Natural killer cell treated with Interleukin-12 subunit alpha and Interleukin-12 subunit beta and Interleukin-15 and Interleukin-18, amount 100 ng/mL, for 72 hours (primary cell): ENCODE results near the gene TRIM47. TPM values are rescaled to one million over a fixed set of nuclear protein-coding genes. Genes with fewer than 3 reads are reported as not detected.

Experiments
- ATAC-seq, 2 donors: fragments of 150-1000 bp; cut with Tn5 transposase in 1 of 2; sonication (Bioruptor Pico), chemical (Tn5 transposase) in 1 of 2; 2 replicates each; pipeline ENCODE4 v1.10.0; 2021
- DNase-seq: peaks from one replicate; pipeline ENCODE4 v3.0.0; 2022; ENCODE audit warnings: low spot score
- H3K27ac Mint-ChIP-seq, 2 donors: 1 replicate in 1 of 2; 2 replicates in 1 of 2; pipeline ENCODE4 v1.8.0; 2022; ENCODE audit warnings: mixed read lengths in 2 of 2, mild to moderate bottlenecking in 1 of 2, moderate library complexity in 1 of 2
- H3K27me3 Mint-ChIP-seq, 2 donors: 1 replicate in 1 of 2; 2 replicates in 1 of 2; pipeline ENCODE4 v1.8.0; 2022; ENCODE audit warnings: mixed read lengths in 2 of 2
- H3K36me3 Mint-ChIP-seq: one replicate; pipeline ENCODE4 v1.8.0; 2022; ENCODE audit warnings: mixed read lengths
- H3K4me1 Mint-ChIP-seq, 2 donors: 1 replicate in 1 of 2; 2 replicates in 1 of 2; pipeline ENCODE4 v1.8.0; 2022; ENCODE audit warnings: low read depth in 2 of 2, mixed read lengths in 2 of 2, mild to moderate bottlenecking in 1 of 2
- H3K4me3 Mint-ChIP-seq: one replicate; pipeline ENCODE4 v1.8.0; 2022; ENCODE audit warnings: mixed read lengths
- H3K9me3 Mint-ChIP-seq: 2 replicates; pipeline ENCODE4 v1.8.0; 2022; ENCODE audit warnings: mixed read lengths
- total RNA-seq, 2 donors: library from RNA; stranded (reverse); gene quantifications; one replicate each; pipeline ENCODE4 v1.2.3, GENCODE V29; 2022

Gene TRIM47, protein sequence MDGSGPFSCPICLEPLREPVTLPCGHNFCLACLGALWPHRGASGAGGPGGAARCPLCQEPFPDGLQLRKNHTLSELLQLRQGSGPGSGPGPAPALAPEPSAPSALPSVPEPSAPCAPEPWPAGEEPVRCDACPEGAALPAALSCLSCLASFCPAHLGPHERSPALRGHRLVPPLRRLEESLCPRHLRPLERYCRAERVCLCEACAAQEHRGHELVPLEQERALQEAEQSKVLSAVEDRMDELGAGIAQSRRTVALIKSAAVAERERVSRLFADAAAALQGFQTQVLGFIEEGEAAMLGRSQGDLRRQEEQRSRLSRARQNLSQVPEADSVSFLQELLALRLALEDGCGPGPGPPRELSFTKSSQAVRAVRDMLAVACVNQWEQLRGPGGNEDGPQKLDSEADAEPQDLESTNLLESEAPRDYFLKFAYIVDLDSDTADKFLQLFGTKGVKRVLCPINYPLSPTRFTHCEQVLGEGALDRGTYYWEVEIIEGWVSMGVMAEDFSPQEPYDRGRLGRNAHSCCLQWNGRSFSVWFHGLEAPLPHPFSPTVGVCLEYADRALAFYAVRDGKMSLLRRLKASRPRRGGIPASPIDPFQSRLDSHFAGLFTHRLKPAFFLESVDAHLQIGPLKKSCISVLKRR
- total RNA-seq, result 1 to 10 TPM; 1.6 to 2.1 TPM

DNA sequence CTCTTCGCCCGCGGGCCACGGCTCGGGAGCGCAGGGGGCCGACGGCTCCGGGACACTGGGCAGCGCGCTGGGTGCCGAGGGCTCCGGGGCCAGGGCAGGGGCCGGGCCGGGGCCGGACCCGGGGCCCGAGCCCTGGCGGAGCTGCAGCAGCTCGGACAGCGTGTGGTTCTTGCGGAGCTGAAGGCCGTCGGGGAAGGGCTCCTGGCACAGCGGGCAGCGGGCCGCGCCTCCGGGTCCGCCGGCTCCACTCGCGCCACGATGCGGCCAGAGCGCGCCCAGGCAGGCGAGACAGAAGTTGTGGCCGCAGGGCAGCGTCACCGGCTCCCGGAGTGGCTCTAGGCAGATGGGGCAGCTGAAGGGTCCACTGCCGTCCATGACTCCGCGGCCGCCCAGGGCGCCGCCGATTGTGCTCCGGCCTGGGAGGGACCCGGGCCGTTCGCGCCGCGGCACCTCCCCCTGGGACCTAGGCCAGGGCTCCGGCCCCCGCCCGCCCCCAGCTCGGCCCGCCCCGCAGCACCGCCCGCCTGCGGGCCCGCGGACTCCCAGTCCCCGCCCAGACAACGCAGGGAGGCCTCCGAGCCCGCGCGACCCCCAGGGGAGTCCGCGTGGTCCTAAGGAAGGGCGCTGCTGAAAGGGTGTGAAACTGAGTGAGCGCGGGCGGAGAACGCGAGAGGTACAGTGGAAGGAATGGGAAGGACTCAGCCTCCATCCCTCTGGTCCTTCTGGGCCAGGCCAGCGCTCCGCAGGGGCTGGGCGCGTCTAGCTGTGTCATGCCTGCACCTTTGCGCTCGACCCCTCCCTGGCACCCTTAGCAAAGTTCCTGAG, at the start of gene TRIM47:
Gene TRIM47 (minus strand): TSS at position 408 of the 825 bp plus-strand sequence. CDS start 33 bp downstream, at position 375.
- DNase-seq (no peak), ATAC-seq (peak; percentile 40 to 56)
- Mint-ChIP-seq H3K27ac (no peak within 1 kb of the TSS), H3K27me3 (peaks cover 5 to 14% of the 10 kb centered on the region in 2 donors), H3K4me3 (peak within 1 kb of the TSS; percentile 48), H3K4me1 (peaks cover 16 to 17% of the 10 kb centered on the region in 2 donors), H3K9me3 (no peaks in the 10 kb centered on the region), H3K36me3 (no peaks in the 10 kb centered on the region)

- no peak for DNase-seq
- Mint-ChIP-seq H3K9me3 (no peaks in the 10 kb centered on the region), H3K27me3 (no peaks in the 10 kb centered on the region), H3K36me3 (no peaks in the 10 kb centered on the region), H3K4me3 (no peak overlapping the region), H3K4me1 (no peaks in the 10 kb centered on the region), H3K27ac (no peak overlapping the region)
- ATAC-seq, result peak in 1 of 2 donors; percentile 12
Measured at GRCh38 chr17:75927286-75927922, 49.0 kb upstream of the TRIM47 start.

- Mint-ChIP-seq H3K36me3 (no peaks in the 10 kb centered on the region), H3K4me1 (no peaks in the 10 kb centered on the region), H3K27ac (no peak overlapping the region), H3K9me3 (no peaks in the 10 kb centered on the region), H3K4me3 (no peak overlapping the region), H3K27me3 (no peaks in the 10 kb centered on the region)
- ATAC-seq (no peak), DNase-seq (no peak)
Measured at GRCh38 chr17:75926456-75926855, 48.1 kb upstream of the TRIM47 start.

DNA sequence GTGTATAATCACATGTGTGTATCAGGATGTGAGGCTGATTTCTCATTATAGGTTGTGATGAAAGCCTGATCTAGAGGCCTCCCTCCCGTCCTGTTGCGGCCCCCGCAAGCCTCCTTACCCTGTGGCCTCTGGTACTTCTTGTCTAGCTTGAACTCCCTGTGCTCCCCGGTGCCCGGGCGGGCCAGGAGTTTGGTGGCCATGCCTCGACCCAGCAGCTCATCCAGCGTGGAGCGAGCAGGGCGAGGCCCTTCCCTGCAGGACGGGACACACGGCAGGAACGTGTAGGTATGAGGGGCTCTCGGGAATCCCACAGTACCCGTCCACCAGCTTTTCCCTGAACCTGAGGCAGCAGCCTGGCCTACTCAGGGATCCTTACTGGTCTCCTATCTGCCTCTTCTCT, 47.5 kb upstream of the TRIM47 start:
- Mint-ChIP-seq H3K4me1 (no peaks in the 10 kb centered on the region), H3K4me3 (no peak overlapping the region), H3K36me3 (no peaks in the 10 kb centered on the region), H3K27me3 (no peaks in the 10 kb centered on the region), H3K27ac (no peak overlapping the region), H3K9me3 (no peaks in the 10 kb centered on the region)
- ATAC-seq (no peak), DNase-seq (no peak)

GRCh38 chr17:75925103-75925502, 46.7 kb upstream of the TRIM47 start:
- Mint-ChIP-seq H3K27ac (no peak overlapping the region), H3K9me3 (no peaks in the 10 kb centered on the region), H3K4me1 (no peaks in the 10 kb centered on the region), H3K4me3 (no peak overlapping the region), H3K27me3 (no peaks in the 10 kb centered on the region), H3K36me3 (no peaks in the 10 kb centered on the region)
- DNase-seq (no peak), ATAC-seq (no peak)

GRCh38 chr17:75922963-75923874, 44.8 kb upstream of the TRIM47 start:
- Mint-ChIP-seq H3K36me3 (no peaks in the 10 kb centered on the region), H3K27me3 (no peaks in the 10 kb centered on the region)
- DNase-seq, result no peak

GRCh38 chr17:75922173-75922961, 44.0 kb upstream of the TRIM47 start:
- Mint-ChIP-seq H3K27ac (no peak overlapping the region), H3K4me1 (no peaks in the 10 kb centered on the region), H3K36me3 (no peaks in the 10 kb centered on the region), H3K9me3 (no peaks in the 10 kb centered on the region), H3K4me3 (no peak overlapping the region), H3K27me3 (no peaks in the 10 kb centered on the region)
- DNase-seq, result no peak
- no peak for ATAC-seq

More at GRCh38 chr17:75922963-75923874, 44.8 kb upstream of the TRIM47 start:
- no peak for ATAC-seq
- Mint-ChIP-seq H3K4me3 (no peak overlapping the region), H3K9me3 (no peaks in the 10 kb centered on the region), H3K27ac (no peak overlapping the region), H3K4me1 (no peaks in the 10 kb centered on the region)

DNA sequence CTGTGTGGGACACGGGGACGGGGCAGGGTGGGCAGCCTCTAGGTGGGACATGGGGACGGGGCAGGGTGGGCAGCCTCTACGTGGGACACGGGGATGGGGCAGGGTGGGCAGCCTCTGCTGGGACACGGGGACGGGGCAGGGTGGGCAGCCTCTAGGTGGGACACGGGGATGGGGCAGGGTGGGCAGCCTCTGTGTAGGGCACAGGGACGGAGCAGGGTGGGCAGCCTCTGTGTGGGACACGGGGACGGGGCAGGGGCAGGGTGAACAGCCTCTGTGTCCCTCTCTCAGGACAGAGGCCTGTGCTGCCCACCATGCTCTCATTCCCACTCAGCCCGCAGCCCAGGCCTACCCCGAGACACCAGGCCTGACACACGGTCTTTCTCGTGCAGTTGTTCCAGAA, 43.2 kb upstream of the TRIM47 start:
- Mint-ChIP-seq H3K27ac (no peak overlapping the region), H3K4me1 (peaks cover 0 to 2% of the 10 kb centered on the region in 2 donors), H3K36me3 (no peaks in the 10 kb centered on the region), H3K9me3 (no peaks in the 10 kb centered on the region), H3K4me3 (no peak overlapping the region), H3K27me3 (no peaks in the 10 kb centered on the region)
- DNase-seq (no peak), ATAC-seq (no peak)

DNA sequence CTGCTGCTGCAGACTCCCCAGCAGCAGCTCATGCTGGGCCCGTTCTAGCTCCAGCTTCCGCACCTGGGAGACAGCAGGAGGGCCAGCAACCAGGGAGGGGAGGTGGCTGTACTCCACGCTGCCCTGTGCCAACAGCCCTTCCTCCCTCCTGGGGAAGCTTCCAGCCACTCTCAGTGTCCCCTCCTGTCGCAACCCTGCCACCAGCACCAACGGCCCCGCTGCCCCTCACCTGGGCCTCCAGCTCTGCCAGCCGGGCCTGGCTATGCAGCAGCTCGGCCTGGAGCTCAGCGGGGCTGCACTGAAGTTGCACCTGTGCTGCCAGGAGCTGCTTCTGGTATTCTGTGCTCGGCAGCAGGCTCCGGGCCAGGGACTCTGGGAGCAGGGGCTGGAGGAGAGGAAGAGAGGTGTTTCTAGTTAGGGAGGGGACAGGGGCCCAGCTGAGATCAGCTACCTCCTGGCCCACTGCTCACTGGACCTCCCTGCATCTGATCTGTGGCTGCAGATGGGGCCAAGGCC, 41.7 kb upstream of the TRIM47 start:
- Mint-ChIP-seq H3K27ac (no peak overlapping the region), H3K27me3 (no peaks in the 10 kb centered on the region), H3K36me3 (no peaks in the 10 kb centered on the region), H3K4me3 (no peak overlapping the region), H3K9me3 (no peaks in the 10 kb centered on the region), H3K4me1 (peaks cover 0 to 2% of the 10 kb centered on the region in 2 donors)
- ATAC-seq (no peak), DNase-seq (no peak)

- Mint-ChIP-seq H3K27ac (no peak overlapping the region), H3K27me3 (no peaks in the 10 kb centered on the region), H3K36me3 (no peaks in the 10 kb centered on the region), H3K9me3 (no peaks in the 10 kb centered on the region), H3K4me1 (peaks cover 0 to 2% of the 10 kb centered on the region in 2 donors), H3K4me3 (no peak overlapping the region)
- DNase-seq, result no peak
- no peak for ATAC-seq
Measured at GRCh38 chr17:75919611-75920010, 41.2 kb upstream of the TRIM47 start.

GRCh38 chr17:75917917-75918445, 39.6 kb upstream of the TRIM47 start:
- peaks cover 0 to 2% of the 10 kb centered on the region in 2 donors for H3K4me1 Mint-ChIP-seq
- H3K36me3 Mint-ChIP-seq, result no peaks in the 10 kb centered on the region
- no peaks in the 10 kb centered on the region for H3K9me3 Mint-ChIP-seq
- DNase-seq, result no peak
- ATAC-seq, result no peak
- H3K27me3 Mint-ChIP-seq, result no peaks in the 10 kb centered on the region
- H3K4me3 Mint-ChIP-seq, result no peak overlapping the region
- H3K27ac Mint-ChIP-seq, result no peak overlapping the region
